ENCODE data around the gene LEF1. TPM values are rescaled to one million over a fixed set of nuclear protein-coding genes. Genes with fewer than 3 reads are reported as not detected.

LEF1 gene
- total and polyA plus RNA-seq, 2 donors (not counting 3 experiments of a cell fraction or from before 2014, with no cell fraction given): 0.46 TPM; not detected in 1

- CTCF ChIA-PET: interaction anchor here (0.6 kb wide), 1 partner anchor 88 kb away, joined by 3 read pairs; no protein-coding TSS in a partner anchor
These were observed 42.5 kb upstream of the LEF1 start for GRCh38 chr4:108210989-108211835.

More at GRCh38 chr4:108210989-108211835, 42.5 kb upstream of the LEF1 start:
- H3K9me3 ChIP-seq (replicated peaks; ENCODE audit: control insufficient read depth, insufficient read depth, low read length): no peaks in the 10 kb centered on the region
- POLR2A ChIA-PET: no interaction called here
- TF ChIP-seq MAX (IDR thresholded peaks at IDR 0.05; ENCODE audit: insufficient read depth, insufficient read length) (no peak), POLR2A (IDR thresholded peaks at IDR 0.05; ENCODE audit: low read depth, low read length) (no peak), MYC (IDR thresholded peaks at IDR 0.05; ENCODE audit: low read depth, low read length) (no peak), GATA2 (IDR thresholded peaks at IDR 0.05; ENCODE audit: insufficient read depth, insufficient read length, low read depth, low read length) (no peak), JUN (IDR thresholded peaks at IDR 0.05; ENCODE audit: borderline replicate concordance, insufficient read depth, insufficient read length, low read depth) (no peak), CTCF (IDR thresholded peaks at IDR 0.05; ENCODE audit: extremely low read depth in 1 of 2, insufficient read depth in 1 of 2, low read depth in 1 of 2, low read length in 2 of 2) (no peak), EZH2 (IDR thresholded peaks at IDR 0.05; ENCODE audit: borderline replicate concordance, low read depth, low read length, severe bottlenecking) (no peak), FOS (IDR thresholded peaks at IDR 0.05; ENCODE audit: borderline replicate concordance, insufficient read depth, low read length) (no peak), POLR2AphosphoS5 (IDR thresholded peaks at IDR 0.05; ENCODE audit: insufficient read depth, low read depth, low read length) (no peak)
- DNase-seq (ENCODE audit: low read depth, low spot score) (no peak), FAIRE-seq (no peak)
- no peaks in the 10 kb centered on the region for H3K9me1 ChIP-seq (replicated peaks; ENCODE audit: control insufficient read depth, extremely low read depth, insufficient read depth, low read length)
- H4K20me1 ChIP-seq (replicated peaks; ENCODE audit: control insufficient read depth, extremely low read depth, insufficient read depth, low read length): no peaks in the 10 kb centered on the region
- dilution Hi-C loops (cut with MboI; ENCODE audit: extremely low pct_ligation_motif_present, low sequenced_read_pairs) (no loop called here), intact Hi-C loops (cut with micrococcal nuclease) (no loop called here)
- no peak overlapping the region for H3K4me3 ChIP-seq (replicated peaks in 1 of 3; ENCODE audit: insufficient read depth in 1 of 3, low read depth in 1 of 3, low read length in 3 of 3)
- H2AFZ ChIP-seq (ENCODE audit: low read depth, low read length): no peak overlapping the region
- H3K27ac ChIP-seq (ENCODE audit: insufficient read depth, low read depth, low read length): no peak overlapping the region
- no peaks in the 10 kb centered on the region for H3K4me1 ChIP-seq (ENCODE audit: control insufficient read depth, extremely low read depth, insufficient read depth, low read length)
- H3K79me2 ChIP-seq (ENCODE audit: control insufficient read depth, insufficient read depth, low read length): no peaks in the 10 kb centered on the region
- no peak overlapping the region for H3K9ac ChIP-seq (replicated peaks; ENCODE audit: extremely low read depth, insufficient read depth, low read length)
- no peak overlapping the region for H3K4me2 ChIP-seq (ENCODE audit: insufficient read depth, low read length)
- no peaks in the 10 kb centered on the region for H3K36me3 ChIP-seq (ENCODE audit: control insufficient read depth in 2 of 2, extremely low read depth in 1 of 2, insufficient read depth in 2 of 2, low read length in 2 of 2)
- H3K27me3 ChIP-seq (ENCODE audit: control insufficient read depth in 2 of 2, insufficient read depth in 2 of 2, low read length in 2 of 2): no peaks in the 10 kb centered on the region
- BruUV-seq (replicated peaks): no TSS peak

Measured in endothelial cell of umbilical vein (primary cell).